Heart left ventricle (tissue), 16 donors: ENCODE measurements around the gene STAB1. TPM values are rescaled to one million over a fixed set of nuclear protein-coding genes. Genes with fewer than 3 reads are reported as not detected.

ENCODE experiments used
- ATAC-seq, 4 donors: fragments of 200-7000 bp; cut with Tn5 transposase; one replicate each; pipeline ENCODE4 v1.9.1; 2020 to 2022; ENCODE audit warnings: moderate library complexity in 4 of 4, mild to moderate bottlenecking in 3 of 4, moderate number of reproducible peaks in 1 of 4
- DNase-seq, 5 donors: peaks; one replicate each; pipeline ENCODE4 v3.0.0-alpha.2; 2020
- H3K27ac ChIP-seq, 12 donors: fragments of 200-600 bp; sonication (generic) in 4 of 12; one replicate each; pipeline versions ENCODE4 v1.5.0 to v1.8.0; 2016 to 2022; ENCODE audit warnings: mild to moderate bottlenecking in 2 of 12
- H3K27me3 ChIP-seq, 9 donors: fragments of 200-600 bp; sonication (generic) in 2 of 9; one replicate each; pipeline versions ENCODE4 v1.5.1 to v1.8.0; 2016 to 2022; ENCODE audit warnings: mild to moderate bottlenecking in 3 of 9
- H3K36me3 ChIP-seq, 9 donors: fragments of 200-600 bp; sonication (generic) in 2 of 9; one replicate each; pipeline versions ENCODE4 v1.5.0 to v1.8.0; 2018 to 2022; ENCODE audit warnings: mild to moderate bottlenecking in 2 of 9
- H3K4me1 ChIP-seq, 12 donors: fragments of 200-600 bp; sonication (generic) in 4 of 12; one replicate each; pipeline versions ENCODE4 v1.5.0 to v1.8.0; 2016 to 2022; ENCODE audit warnings: mild to moderate bottlenecking in 3 of 12
- H3K4me3 ChIP-seq, 12 donors: fragments of 200-600 bp; sonication (generic) in 4 of 12; one replicate each; pipeline versions ENCODE4 v1.5.0 to v1.8.0; 2017 to 2022; ENCODE audit warnings: mild to moderate bottlenecking in 9 of 12, moderate library complexity in 4 of 12
- H3K9me3 ChIP-seq, 12 donors: fragments of 200-600 bp; sonication (generic) in 4 of 12; one replicate each; pipeline versions ENCODE4 v1.5.0 to v1.8.0; 2016 to 2022; ENCODE audit warnings: mild to moderate bottlenecking in 1 of 12
- POLR2A ChIP-seq, 2 donors: fragments of 450-650 bp; IDR thresholded peaks; one replicate each; pipeline ENCODE4 v1.6.1; 2017; ENCODE audit warnings: antibody characterized with exemption in 2 of 2, mild to moderate bottlenecking in 2 of 2, moderate library complexity in 2 of 2
- WGBS, 4 donors: extraction: QIAGEN DNeasy Blood & Tissue Kit in 2 of 4; methylation state at CpG; one replicate each; pipeline versions ENCODE4 v1.1.5 to v1.1.7; 2013 to 2018; 5-methylcytosine and 5-hydroxymethylcytosine counted together
- intact Hi-C, 10 donors: fragments of 100-400 bp; cut with DNase I; formaldehyde crosslinking; loops; one replicate each; pipeline versions ENCODE4 v1.11.1 to v1.14.2; 2022
- polyA plus RNA-seq, 2 donors: library from polyadenylated mRNA; stranded (reverse); fragments of 200-250 nt; gene quantifications; one replicate each; pipeline ENCODE4 v1.2.3, GENCODE V29; 2013
- total RNA-seq, 9 donors: library from RNA; depleted of rRNA in 2 of 9; stranded (reverse); fragments of >200 nt in 2 of 9; fragmentation: NEBNext Ultra II Directional in 3 of 9; extraction: Animal tissue kit (Norgen Biotek cat#: 25700) in 3 of 9; gene quantifications; one replicate each; pipeline versions ENCODE4 v1.1.0 to v1.2.4, GENCODE V29; 2016 to 2023
- TF ChIP-seq, protein P1 (sequence below), 12 donors: fragments of 200-600 bp; sonication (generic) in 4 of 12; IDR thresholded peaks; one replicate each; pipeline versions ENCODE4 v1.5.0 to v1.8.0; 2018 to 2022; ENCODE audit warnings: antibody characterized with exemption in 12 of 12, mild to moderate bottlenecking in 5 of 12
- donor health status: ischemic (EF 13 %, LVEDD 7.1; RV severe dilation, severe dysfunction).
- donor health status: healthy with polysubstance abuse.
- donor health status: DM: no; HTN: yes; CAD: no.
- donor health status: DM: no; HTN: no; CAD: no.
- donor health status: ischemic (EF 25% LVEDD 6.9; RV normal size, moderate dysfunction).
- donor health status: ischemic (EF 25% LVEDD 5.7; RV mildly dilated, moderate dysfunction).
- donor health status: healthy.
- donor health status: DM: yes; HTN: yes; CAD: no.
- donor health status: ischemic (EF 35%, LVEDD 5.7; RV mildly dilated, moderate dysfunction).
- donor health status: nonischemic (EF 11% LVEDD 7.7; RV severe dilation, severe dysfunction).
- donor health status: DM: yes; HTN: yes; CAD: no.
- donor health status: PGD.
- donor health status: ischemic (EF 29% LVEDD 5.4; RV normal size, mild dysfunction).
- donor health status: nonischemic (EF 23%, LVEDD 6.1; RV moderate dilation, normal function).

Gene STAB1
- total and polyA plus RNA-seq, 11 donors: 34.1 to 351 (median 50.6) TPM

DNA sequence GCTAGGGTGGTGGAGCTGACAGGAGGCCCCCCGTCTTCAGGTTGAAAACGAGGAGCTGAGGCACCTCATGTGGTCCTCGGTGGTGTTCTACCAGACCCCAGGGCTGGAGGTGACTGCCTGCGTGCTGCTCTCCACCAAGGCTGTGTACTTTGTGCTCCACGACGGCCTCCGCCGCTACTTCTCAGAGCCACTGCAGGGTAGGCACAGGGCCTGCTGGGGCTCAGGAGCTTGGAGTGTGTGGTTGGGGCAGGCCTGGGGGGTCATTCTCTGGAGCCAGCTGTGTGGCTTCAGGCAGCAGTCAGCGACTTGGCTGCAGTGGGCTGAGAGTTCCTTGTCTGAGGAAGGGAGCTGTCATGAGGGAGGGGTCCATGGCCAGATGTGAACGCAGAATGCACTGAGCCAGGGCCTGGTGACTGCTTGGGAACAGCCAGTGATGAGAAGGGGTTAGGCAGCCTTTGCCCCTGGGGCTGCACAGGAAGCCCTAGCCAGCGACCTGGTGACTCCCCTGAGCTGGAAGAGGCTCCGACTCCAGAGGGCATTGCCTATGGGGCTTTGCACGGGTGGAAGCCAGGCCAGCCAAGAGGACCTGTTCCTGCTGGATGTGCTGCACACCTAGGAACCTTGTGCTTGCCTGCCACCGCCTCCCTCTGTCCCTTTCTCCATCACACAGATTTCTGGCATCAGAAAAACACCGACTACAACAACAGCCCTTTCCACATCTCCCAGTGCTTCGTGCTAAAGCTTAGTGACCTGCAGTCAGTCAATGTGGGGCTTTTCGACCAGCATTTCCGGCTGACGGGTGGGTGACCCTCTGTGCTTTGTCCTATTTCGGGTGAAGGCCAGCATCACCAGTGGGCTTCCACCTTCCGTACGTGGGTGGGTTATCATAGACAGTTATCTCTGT lies 4.9 kb upstream of the STAB1 start:
- Histone ChIP-seq H3K4me3 (no peak overlapping the region), H3K4me1 (peaks cover 3 to 67% (median 36%) of the 10 kb centered on the region in 12 donors), H3K27me3 (no peaks in the 10 kb centered on the region), H3K9me3 (no peaks in the 10 kb centered on the region), H3K27ac (peak overlapping the region; percentile 30 to 87 (median 72)), H3K36me3 (peaks cover 0 to 84% (median 76%) of the 10 kb centered on the region in 9 donors)
- intact Hi-C loops: loop anchor here in 2 of 10 donors (2.0 to 5.0 kb wide), 2 partner anchors 37 to 41 kb away; no protein-coding TSS in a partner anchor
- ATAC-seq (no peak), DNase-seq (peak in 1 of 5 donors; percentile 62)
- no peak for TF ChIP-seq POLR2A (IDR thresholded peaks at IDR 0.05)
- TF ChIP-seq, protein P1, sequence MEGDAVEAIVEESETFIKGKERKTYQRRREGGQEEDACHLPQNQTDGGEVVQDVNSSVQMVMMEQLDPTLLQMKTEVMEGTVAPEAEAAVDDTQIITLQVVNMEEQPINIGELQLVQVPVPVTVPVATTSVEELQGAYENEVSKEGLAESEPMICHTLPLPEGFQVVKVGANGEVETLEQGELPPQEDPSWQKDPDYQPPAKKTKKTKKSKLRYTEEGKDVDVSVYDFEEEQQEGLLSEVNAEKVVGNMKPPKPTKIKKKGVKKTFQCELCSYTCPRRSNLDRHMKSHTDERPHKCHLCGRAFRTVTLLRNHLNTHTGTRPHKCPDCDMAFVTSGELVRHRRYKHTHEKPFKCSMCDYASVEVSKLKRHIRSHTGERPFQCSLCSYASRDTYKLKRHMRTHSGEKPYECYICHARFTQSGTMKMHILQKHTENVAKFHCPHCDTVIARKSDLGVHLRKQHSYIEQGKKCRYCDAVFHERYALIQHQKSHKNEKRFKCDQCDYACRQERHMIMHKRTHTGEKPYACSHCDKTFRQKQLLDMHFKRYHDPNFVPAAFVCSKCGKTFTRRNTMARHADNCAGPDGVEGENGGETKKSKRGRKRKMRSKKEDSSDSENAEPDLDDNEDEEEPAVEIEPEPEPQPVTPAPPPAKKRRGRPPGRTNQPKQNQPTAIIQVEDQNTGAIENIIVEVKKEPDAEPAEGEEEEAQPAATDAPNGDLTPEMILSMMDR (IDR thresholded peaks at IDR 0.05): no peak
- WGBS, 4 donors: 65 to 87% (median 71%) methylated on average over 18 to 22 of the region's 22 CpGs

DNA sequence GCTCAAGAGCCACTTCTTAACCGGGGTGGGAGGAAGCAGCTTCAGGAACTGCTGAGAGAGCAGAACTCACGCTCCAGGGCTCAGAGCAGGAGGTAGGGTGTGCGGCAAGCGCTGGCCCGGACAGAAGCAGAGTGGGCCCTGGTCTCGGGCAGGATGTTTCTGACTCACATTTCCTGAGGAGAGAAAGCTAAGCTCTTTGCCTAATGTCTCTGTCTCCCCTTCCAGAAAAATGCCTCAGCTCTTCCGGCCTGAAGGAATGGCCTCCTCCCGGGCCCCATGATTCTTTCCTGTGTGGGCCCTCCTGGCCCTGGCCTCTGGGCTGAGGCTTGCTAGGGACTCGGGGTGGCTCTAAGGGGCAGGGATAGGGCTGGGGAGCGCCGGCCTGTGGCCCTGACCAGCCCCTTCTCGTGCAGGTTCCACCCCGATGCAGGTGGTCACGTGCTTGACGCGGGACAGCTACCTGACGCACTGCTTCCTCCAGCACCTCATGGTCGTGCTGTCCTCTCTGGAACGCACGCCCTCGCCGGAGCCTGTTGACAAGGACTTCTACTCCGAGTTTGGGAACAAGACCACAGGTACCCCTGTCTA lies 4.1 kb upstream of the STAB1 start:
- ATAC-seq (peak; percentile 27 to 78 (median 53)), DNase-seq (peak; percentile 63 to 80 (median 65))
- WGBS, 4 donors: 59 to 67% (median 63%) methylated on average over 15 to 23 of the region's 23 CpGs
- Histone ChIP-seq H3K27me3 (no peaks in the 10 kb centered on the region), H3K9me3 (no peaks in the 10 kb centered on the region), H3K27ac (peak overlapping the region; percentile 31 to 87 (median 75)), H3K36me3 (peaks cover 0 to 77% (median 71%) of the 10 kb centered on the region in 9 donors), H3K4me3 (peak overlapping the region in 1 of 12 donors; percentile 2), H3K4me1 (peaks cover 3 to 71% (median 36%) of the 10 kb centered on the region in 12 donors)
- TF ChIP-seq POLR2A (IDR thresholded peaks at IDR 0.05): no peak
- TF ChIP-seq, protein P1 (IDR thresholded peaks at IDR 0.05): no peak
- intact Hi-C loops: loop anchor here in 2 of 10 donors (2.0 to 5.0 kb wide), 2 partner anchors 36 to 40 kb away; no protein-coding TSS in a partner anchor

DNA sequence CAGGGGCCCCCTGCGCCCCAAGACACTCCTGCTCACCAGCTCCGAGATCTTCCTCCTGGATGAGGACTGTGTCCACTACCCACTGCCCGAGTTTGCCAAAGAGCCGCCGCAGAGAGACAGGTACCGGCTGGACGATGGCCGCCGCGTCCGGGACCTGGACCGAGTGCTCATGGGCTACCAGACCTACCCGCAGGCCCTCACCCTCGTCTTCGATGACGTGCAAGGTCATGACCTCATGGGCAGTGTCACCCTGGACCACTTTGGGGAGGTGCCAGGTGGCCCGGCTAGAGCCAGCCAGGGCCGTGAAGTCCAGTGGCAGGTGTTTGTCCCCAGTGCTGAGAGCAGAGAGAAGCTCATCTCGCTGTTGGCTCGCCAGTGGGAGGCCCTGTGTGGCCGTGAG lies 3.1 kb upstream of the STAB1 start:
- intact Hi-C loops: loop anchor here in 1 of 10 donors (5.0 kb wide), 1 partner anchor 35 kb away; no protein-coding TSS in a partner anchor

More for the DNA sequence above, 3.1 kb upstream of the STAB1 start:
- TF ChIP-seq, protein P1 (IDR thresholded peaks at IDR 0.05): no peak
- TF ChIP-seq POLR2A (IDR thresholded peaks at IDR 0.05): no peak
- ATAC-seq: no peak
- Histone ChIP-seq H3K4me1 (peaks cover 3 to 76% (median 38%) of the 10 kb centered on the region in 12 donors), H3K36me3 (peaks cover 0 to 68% (median 61%) of the 10 kb centered on the region in 9 donors), H3K4me3 (no peak overlapping the region), H3K27ac (peak overlapping the region in 1 of 12 donors; percentile 87), H3K9me3 (no peaks in the 10 kb centered on the region), H3K27me3 (no peaks in the 10 kb centered on the region)
- no peak for DNase-seq
- 86 to 94% (median 93%) methylated on average over 16 to 21 of the region's 21 CpGs for WGBS, 4 donors
